CD4-positive, alpha-beta T cell treated with Interleukin-4 for 4 hours (primary cell): ENCODE measurements around the gene CRACR2A.

Experiments
- DNase-seq: peaks from one replicate; pipeline ENCODE4 v3.0.0-alpha.2; 2020

The CRACR2A gene

DNA sequence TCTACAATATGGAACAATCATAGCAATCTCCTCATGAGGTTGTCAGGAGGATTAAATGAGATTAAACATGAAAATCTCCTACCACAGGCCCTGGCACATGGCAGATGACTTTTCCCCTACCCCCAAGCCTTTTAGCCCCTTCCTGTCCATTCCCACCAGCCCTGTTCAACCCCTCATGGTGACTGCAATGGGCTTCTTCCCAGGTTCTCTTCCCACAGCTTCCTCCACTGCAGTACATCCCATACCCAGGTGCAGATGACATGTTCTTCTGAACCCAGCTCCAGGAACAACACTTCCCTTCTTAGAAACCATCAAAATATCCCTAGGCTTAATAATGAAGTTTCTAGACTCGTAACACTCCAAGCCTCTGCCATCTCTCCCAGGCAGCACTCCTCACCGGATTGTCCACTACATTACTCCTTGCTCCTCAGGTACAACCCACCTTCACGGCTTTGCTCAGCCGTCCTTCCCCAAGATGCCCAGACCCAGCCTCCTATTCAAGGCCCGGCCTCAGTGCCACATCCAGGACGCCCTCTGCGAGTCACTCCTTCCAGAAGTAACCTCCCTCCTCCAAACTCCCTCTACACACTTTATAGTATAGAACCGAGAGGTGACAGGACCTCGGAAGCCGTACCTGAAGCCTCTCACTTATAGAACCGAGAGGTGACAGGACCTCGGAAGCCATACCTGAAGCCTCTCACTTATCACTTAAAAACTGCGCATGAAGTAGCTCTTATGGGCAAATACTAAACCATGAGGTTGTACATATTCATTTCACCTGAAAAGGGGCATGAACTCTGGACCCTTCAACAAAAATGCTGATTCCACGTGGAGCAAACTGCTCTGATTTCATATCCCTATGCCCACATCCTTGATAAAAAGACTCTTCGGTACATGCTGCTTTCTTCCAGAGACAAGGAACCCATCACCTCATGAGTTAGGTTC, 1.5 kb downstream of the CRACR2A start:
- DNase-seq = no peak

DNA sequence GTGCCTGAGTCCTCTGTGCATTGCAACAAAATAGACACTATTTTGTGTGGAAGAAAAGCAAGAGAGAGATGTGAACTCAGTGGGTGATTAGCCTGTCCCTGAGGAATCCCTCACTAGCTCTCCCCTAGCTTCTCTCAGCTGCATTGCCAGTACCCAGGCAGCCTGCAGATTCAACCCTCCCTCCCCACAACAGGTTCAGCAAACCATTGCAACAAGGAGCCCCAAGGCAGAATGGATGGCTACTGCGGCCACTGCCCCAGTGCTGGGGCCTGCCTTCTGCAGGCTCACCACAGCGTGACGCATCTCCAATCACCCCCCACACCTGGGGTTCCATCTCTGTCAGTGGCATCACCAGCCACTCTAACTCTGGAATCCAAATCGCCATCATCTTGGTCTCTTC, 2.3 kb downstream of the CRACR2A start:
- DNase-seq = no peak

DNA sequence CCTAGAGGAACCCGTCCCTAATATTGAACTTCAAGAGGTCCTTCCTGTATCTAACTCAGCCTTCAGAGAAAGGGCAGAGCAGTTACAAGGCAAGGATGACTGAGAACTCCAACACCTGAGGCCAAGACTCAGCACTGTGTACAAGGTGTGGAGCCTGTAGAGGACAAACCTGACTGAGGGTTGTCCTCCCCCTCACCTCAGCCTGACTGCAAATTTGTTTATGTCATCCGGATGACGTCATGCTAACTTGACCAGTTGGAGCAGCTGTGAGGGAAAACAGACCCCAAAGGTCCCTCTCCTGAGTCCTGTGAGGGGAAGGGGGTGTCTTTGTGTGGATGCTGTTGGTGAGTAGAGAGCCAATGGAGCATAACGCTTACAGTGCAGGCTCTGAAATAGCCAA, 4.3 kb downstream of the CRACR2A start:
- DNase-seq = no peak

DNA sequence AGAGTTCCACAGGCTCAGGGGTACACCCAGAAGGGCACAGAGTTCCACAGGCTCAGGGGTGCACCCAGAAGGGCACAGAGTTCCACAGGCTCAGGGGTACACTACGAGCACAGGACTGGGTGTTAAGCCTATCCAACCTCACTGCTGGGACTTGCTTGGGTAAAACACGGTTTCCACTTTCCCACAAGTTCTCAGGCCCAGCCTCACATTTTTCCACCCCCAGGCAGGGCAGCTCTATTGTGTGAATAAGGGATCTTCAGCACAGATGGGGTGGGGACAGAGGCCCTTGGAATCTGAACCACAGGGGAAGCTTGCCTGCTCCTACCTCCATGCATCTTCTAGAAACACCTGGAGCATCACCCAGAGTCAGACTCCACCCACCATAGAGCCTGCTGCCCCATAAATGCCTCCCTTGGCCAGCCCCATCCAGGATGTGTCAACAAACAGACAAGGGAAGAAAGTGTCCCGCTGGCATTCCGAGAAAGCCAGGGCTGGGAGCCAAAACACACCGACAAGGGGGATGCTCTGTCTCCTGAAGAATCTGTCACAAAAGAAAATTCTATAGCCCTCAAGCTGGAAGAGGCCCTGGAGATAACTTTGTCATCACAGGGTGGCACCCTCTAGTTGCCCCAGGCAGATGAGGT, 4.8 kb downstream of the CRACR2A start:
- DNase-seq = no peak

DNA sequence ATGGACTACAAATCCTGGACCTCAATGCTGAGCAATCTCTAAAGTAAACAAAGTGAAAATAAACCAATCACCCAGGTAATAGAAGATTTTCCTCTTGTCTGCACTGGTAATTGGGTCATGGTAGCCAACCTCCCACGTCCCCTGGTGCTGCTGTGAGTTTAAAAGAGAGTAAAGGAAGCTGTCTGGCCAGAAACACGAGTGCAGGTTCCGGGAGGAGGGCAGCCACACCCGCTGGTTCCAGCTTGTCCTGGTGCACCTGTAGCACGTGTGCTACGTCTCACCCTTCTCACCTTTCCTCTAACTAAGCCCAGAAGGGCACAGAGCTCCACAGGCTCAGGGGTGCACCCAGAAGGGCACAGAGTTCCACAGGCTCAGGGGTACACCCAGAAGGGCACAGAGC, 5.4 kb downstream of the CRACR2A start:
- DNase-seq = peak; percentile 45

DNA sequence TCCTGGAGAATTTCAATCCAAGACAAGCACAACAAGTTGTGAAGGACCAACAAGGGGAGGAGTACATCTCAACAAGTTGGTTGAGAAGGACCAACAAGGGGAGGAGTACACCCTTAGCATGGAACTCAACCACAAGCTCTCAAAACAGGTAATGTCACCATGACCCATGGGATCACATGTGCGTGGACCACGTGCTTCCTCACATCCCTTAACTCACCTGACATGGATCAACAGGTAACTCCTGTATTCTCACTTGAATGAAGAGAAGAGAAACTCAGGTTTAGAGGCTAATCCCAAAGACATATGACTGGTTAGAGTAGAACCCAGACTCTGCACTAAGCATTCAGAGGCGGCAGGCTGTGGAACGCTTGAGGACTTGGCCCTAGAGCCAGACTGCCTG, 6.2 kb downstream of the CRACR2A start:
- no peak for DNase-seq

DNA sequence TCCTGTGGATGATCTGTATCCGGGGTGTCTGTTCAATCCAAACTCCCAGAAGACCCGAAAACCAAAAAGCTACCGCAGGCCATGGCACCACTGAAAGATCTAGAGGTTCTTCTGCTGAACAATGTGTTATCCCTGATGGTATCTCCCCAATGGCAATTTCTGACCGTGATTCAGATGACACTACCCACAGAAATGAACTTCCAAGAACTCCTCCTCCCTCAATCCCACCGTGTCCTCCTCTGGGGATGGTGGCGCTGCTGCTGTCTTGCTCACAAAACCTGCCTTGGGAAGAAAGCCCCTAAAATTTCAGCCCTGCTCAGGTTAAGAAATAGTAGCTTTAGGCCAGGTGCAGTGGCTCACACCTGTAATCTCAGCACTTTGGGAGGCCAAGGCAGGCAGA, 7.8 kb downstream of the CRACR2A start:
- DNase-seq = no peak

DNA sequence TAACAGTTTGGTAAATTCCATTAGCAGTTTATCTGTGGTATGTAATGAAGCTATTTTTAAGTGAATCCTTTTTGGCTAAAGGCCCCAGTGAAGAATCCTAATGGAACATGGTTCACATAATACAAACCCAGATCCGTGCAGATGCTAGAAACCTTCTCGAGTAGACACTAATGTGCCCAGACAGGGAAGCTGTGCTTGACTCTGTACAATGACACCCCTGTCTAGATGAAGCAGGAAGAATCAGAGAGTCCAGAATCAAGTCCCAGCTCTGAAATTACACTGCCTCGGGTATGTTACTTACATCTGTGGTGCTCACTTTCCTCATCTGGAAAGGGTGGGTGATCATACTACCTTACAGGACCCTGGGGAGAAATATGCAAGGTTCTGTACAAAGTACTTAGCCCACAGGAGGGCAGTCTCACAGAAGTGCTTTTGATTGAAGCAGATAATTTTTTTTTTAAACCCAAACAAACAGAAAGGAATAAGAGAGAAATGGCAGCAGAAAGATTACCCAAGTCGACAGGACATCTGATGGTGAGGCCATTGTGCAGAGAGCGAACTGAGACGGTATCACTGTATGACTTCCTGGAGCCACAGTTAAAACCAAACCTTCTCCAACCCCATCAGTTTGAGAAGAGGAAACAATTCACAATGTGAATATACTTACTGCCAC, 8.5 kb downstream of the CRACR2A start:
- DNase-seq = peak; percentile 8

DNA sequence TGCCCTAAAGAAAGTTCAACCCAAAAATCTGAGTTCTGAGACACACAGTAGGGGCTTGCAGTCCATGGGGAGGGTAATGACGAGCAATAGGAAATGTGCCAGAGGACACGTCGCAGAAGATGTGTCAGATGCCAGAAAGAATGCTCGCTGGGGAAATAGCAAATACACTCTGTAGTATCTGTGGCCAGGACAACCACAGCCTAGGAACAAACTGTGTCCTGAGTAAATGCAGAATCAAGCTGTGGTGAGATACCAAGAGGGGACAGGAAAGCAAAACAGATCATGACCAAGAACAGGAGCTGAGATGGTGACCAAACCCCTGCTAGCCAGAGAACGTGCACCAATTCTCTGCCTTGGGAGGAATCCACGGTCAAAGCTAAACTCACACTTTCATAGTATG, 9.1 kb downstream of the CRACR2A start:
- no peak for DNase-seq

DNA sequence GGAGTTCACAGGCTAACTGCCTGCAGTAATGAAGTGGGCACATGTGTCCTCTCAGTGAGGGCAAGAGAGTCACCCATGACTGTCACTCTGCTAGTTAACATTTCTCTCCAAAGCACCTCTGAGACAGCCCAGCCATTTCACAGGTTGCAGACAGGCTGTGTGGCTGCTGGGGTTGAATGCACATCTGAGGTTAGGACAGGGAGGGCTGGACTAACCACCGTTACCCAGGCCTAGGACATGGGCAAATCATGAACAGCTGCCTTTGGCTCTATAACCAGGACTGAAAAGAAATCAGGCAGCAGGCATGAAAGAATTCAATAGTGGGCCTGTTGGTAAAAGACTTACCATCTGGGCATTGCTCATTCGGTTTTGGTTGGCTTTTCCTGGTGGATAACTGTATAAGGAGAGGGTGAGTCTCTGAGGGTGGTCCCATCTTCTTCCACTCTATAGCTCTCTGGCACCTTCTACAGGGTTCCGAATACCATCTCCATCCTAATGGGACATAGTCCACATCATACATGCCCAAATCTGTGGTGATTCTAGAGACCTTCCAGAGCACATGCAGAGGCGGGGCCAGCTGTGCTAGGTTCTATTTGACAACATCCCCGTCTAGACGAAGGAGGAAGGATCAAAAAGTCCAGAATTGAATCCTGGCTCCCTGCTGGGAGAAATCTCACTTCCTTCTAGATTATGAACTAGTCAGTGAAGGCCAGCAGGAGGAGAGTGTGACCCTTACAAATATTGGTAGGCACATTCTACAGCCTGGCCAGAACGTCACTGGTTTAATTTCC, 10.8 kb downstream of the CRACR2A start:
- DNase-seq = no peak

DNA sequence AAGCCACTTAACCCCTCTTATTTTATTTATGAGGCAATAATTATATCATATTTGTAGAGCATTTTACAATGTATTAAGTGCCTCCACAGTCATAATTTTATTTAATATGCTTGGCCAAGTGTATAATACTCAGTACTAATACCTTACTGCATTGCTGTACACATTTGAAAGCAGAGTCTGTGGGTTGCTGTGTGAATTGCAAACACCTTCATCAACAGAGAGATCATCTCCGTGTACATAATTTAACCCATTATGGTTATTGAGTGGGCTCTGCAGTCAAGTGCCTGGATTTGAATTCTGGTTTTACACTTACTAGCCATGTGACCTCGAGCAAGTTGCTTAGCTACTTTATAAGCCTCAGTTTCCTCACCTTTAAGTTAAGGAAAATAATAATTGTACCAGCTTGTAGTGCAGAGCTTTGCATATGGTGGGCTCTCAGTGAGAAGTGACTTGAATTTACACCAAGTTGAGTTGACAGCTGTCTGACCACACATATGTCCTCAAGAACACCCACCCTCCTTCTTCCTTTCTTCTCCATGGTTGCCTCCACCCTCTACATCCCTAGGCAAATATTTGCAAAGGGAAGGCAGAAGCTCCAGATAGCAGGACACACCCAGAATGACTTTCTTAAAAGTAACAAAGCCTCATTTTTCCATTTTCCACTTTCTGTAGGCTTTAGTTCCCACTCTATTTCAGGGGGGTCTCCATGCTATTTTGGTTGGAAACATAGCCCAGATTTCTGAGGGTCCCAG, 12.3 kb downstream of the CRACR2A start:
- no peak for DNase-seq

DNA sequence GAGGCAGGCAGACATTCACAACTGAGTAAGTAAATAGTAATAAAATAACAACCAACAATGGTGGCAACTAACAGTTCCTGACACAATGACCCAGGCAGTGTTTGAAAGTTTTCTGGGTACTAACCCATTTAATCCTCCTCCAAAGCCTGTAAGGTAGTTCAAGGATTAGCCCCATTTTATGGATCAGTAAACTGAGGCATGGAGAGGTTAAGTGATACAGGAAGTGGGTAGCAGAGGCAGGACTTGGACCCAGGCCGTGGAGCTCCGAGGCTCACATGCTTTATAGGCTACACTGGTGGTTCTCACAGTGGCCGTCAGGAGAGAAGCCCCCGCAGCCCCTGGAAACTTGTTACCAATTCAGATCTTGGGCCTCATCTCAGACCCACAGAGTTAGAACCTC, 17.5 kb downstream of the CRACR2A start:
- DNase-seq = no peak

DNA sequence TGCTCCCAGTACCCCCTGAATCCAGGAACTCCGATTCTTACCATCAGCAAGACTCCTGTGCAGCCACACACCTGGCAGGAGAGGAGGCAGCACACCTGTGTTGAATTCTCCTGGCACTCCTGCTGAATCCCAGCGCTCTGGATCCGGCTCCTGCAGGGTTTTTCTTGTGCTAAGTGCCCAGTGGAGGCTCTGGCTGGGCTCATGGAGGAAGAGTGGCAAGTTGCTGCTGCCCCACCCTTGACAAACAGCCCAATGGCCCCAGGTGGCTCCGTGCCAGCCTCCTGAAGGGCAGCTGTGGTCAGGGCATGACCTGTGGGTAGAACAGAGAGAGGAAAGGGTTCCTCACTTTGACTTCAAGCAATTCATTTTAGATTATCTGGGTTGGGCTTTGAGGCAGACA, 20.0 kb downstream of the CRACR2A start:
- DNase-seq = no peak

DNA sequence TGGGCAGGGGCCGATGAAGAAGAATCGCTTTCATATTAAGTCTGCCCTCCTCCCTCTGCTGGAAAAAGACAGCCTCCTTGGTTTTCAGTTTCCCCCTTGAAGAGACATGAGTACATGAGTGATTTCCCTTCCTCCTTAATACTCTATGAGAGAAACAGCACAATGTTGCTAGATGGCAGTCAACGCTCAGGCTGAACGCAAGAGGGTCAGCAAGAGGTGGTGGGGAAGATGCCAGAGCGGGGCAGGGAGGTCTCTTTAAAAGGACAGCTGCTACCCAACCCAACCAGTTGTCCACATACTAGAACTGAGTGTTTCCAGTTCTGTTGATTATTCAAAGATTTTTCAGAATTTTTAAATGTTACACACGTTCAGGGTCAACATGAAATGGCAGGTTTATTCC, 22.8 kb downstream of the CRACR2A start:
- DNase-seq = no peak

DNA sequence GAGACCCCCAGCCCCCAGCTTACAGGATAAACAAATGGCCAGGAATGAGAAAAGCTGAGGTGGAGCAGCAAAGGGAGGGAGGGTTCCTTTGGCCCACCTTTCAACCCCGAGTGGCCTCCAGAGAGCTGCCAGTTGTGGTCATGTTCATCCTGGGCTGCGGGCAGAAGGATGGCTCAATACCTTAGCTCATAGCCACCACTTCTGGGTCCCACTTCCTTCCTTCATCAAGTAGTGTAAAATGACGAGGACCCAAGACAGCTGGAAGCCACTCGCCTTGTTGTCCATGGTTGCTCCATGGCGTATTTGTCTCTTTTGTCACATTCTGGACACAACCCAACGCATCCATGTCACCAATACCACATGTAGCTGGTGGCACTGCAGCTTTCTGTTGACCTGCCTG, 24.2 kb downstream of the CRACR2A start:
- DNase-seq = peak; percentile 19

DNA sequence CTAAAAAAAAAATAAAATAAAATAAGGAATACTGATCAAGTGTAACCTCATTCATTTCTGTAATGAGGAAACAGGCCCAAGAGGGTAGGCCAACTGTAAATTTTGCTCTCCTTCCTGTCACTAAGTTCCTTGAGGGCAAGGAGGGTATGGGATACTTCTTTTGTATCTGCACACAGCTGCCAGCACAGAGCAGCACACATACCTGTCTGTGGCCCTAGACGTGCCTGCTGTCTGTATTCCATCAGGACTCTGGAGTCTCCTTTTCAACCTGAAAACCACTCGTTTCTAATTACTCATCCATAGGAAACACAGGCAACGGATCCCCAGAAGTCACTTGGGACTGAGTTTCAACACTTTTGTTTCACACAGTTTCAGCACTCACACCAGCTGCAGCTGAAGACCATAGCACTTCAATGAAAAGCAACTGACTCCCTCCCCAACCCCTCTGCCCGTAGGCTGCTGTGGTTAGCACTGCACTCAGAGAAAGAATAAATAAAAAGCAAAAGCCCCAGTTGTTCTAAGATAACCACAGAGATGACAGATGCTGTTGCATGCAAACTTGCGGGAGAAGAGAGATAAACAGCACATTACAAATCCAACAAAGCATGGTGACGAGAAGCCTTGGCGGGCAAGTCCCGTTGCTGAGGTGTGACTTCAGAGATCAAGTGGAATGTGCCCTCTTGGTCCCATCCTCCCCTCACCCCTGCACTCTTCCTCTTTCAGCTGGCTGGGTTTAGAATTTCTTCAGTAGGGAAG, 24.9 kb downstream of the CRACR2A start:
- DNase-seq = peak; percentile 43

DNA sequence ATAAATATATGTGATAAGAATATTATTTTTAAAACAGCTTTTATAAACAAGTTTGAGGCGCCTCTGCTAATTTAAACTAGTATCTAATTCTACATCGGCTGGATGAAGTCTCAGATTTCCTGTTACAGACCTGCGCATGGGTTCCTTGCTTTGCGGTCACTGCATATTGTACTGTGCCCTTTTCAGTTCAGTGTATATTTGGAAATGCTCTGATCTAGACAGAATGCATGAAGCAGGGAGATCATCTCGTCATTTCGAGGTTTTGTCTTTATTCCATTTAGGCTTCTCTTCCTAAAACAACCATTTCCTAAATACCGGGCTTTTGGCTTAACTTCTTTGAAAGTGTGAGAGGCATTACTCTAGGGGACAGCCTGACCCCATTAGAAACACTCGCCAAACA, 25.6 kb downstream of the CRACR2A start:
- DNase-seq = no peak

DNA sequence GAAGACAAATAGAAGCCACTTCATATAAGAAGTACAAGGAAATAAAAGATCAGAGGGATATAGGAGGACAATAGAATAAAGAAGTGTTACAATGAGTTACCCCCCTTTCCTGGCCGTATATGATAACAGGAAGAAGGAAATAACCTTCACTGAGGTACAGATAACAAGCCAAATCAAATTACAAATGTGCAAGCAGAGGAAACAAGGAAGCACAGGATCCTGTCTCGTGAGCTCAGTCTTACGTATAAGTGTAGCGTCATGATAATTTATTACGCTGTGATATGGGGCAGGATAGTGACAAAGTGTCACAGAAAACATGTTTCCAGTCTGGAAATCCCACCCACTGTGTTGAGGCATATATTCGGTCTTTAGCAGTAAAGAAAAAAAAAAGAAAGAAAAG, 26.5 kb downstream of the CRACR2A start:
- DNase-seq = no peak

DNA sequence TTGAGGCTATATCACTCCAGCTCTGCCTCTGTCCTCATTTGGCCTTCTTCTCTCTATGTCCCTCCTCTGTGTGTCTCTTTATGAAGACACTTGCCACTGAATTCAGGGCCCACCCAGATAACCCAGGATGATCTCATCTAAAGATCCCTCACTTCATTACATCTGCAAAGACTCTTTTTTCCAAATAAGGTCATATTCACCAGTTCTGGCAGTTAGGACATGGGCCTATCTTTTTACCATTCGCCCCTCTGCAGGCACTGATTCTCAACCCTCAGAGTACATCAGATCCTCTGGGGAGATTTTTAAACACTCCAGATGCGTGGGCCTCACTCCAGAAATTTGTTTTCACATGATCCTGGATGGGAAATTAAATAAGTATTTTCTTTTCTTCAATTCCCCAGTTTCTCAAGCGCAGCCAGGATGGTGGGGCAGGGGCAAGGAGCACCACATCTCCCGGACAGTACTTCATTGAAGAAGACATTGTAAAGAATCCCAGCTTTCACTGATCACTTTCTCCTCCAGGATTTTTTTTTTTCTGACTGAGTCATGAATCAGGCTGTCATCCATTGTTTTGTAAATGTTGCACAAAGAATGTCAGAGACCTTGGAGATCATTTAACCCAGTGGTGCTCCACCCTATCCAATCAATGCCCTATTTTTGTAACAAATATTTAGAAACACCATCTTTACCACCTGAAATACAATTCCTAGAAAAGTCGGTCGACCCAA, 27.4 kb downstream of the CRACR2A start:
- DNase-seq = no peak

DNA sequence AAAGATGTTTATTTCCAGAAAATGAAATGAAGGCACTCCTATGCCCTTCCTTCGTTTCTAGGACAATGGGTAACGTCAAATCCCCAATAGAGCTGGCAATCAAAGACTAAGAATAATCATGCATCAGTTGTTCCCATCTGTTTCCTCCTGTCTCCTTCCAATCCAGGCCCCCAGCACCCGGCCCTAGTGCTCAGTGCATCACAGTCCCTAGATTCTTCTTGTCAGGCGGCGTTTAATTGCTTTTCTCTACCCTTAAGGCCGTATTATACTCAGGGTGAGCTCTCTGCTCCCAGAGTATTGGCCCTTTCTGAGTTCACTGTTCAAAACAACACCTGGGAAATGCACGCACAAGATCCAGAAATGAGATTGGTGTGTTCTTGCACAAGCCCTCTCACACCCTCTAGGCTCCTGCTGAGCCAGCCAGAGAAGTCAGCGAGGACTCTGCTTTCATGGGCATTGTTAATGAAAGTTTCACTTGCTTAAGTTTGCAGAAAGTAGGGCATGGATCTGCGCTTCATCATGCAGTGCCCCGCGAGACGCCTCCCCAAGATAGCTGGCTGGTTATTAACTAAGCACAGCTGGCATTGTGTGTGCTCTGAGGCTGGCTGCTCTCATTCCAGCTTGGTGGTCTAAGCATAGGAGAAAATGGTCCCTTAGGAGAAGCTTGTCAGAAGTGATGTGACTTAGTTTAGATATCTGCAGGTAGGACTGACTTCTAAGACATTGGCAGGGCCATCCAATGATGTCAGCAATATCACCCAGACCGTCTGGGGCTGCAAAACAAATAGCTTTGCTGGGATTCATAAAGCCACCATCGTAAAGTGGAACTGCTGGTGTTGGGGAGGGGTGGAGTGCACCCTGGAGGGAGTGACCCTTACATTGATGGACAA, 28.7 kb downstream of the CRACR2A start:
- no peak for DNase-seq
